NT2/D1 (cell line): ENCODE data around the gene ZNF324.

Source experiments
- YY1 ChIP-seq: IDR thresholded peaks from 2 replicates; pipeline ENCODE4 v1.6.1; 2011; ENCODE audit not compliant: insufficient read length, insufficient read depth
- ZNF274 ChIP-seq: IDR thresholded peaks from 2 replicates; pipeline ENCODE4 v1.6.1; 2011; ENCODE audit warnings: mild to moderate bottlenecking, low read depth, low read length

DNA sequence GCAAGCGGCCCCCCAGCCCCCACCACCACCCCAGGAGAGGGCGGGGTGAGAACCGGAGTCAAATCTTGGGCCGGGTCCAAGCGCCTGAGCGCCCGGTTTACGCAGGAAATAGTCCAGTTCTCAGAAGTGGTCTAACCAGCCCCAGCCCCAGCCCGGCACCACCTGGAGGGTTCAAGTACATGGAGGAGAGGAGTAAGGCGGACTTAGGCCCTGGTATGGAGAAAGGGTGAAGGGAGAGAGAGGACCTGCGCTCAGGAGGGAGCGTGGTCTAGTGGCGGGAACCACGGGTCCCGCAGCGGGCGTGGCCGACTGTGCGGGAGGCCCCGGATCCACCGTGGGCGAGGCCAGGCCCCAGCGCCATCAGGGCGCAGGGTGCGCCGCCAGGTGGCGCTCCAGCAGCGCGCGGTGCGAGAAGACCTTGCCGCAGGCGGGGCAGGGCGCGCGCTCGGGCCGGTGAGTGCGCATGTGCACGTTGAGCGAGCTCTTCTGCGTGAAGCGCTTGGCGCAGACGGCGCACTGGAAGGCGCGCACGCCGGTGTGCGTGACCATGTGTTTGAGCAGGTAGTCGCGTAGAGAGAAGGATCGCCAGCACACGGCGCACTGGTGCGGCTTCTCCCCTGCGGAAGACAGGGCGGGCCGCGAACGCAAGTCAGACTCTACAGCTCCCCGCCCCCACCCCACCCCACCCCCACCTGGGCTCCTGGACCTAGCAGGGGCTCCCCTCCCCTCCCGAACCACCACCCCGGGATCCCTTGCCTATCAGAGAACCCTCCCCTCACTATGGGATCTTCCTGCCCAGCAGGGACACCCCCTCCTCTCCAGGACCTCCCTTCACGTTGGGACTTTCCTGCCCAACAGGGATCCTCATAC, 47.0 kb downstream of the ZNF324 start:
- no peak for TF ChIP-seq ZNF274
- TF ChIP-seq YY1, result no peak
